Medulla oblongata (tissue), 1 donor: Measurements from ENCODE around the gene FHIT.

Experiments used
- DNase-seq: peaks from one replicate; pipeline ENCODE4 v3.0.0-alpha.2; 2015; ENCODE audit errors: extremely low spot score

The FHIT gene

GRCh38 chr3:60490992-60491391 is 760.3 kb downstream of the FHIT start:
- DNase-seq = no peak

GRCh38 chr3:60475096-60475495 is 776.2 kb downstream of the FHIT start:
- no peak for DNase-seq

- no peak for DNase-seq
Measured at GRCh38 chr3:60469481-60469880, 781.8 kb downstream of the FHIT start.

GRCh38 chr3:60463685-60464084 is 787.6 kb downstream of the FHIT start:
- no peak for DNase-seq

- DNase-seq = no peak
Measured at GRCh38 chr3:60461267-60461666, 790.0 kb downstream of the FHIT start.

GRCh38 chr3:60456180-60456579 is 795.1 kb downstream of the FHIT start:
- no peak for DNase-seq

- no peak for DNase-seq
Measured at GRCh38 chr3:60453326-60453725, 797.9 kb downstream of the FHIT start.

GRCh38 chr3:60448696-60449095 is 802.6 kb downstream of the FHIT start:
- DNase-seq = no peak

- no peak for DNase-seq
Measured at GRCh38 chr3:60445446-60445845, 805.8 kb downstream of the FHIT start.

- no peak for DNase-seq
Measured at GRCh38 chr3:60444898-60445437, 806.3 kb downstream of the FHIT start.

- no peak for DNase-seq
Measured at GRCh38 chr3:60440869-60441268, 810.4 kb downstream of the FHIT start.

GRCh38 chr3:60435941-60436650 is 815.2 kb downstream of the FHIT start:
- no peak for DNase-seq

- DNase-seq = no peak
Measured at GRCh38 chr3:60434950-60435349, 816.3 kb downstream of the FHIT start.

GRCh38 chr3:60434323-60434722 is 816.9 kb downstream of the FHIT start:
- DNase-seq = no peak

GRCh38 chr3:60431599-60431958 is 819.7 kb downstream of the FHIT start:
- DNase-seq = no peak

GRCh38 chr3:60430205-60430604 is 821.0 kb downstream of the FHIT start:
- DNase-seq = no peak

- no peak for DNase-seq
Measured at GRCh38 chr3:60427109-60427508, 824.1 kb downstream of the FHIT start.

- DNase-seq = no peak
Measured at GRCh38 chr3:60424942-60425341, 826.3 kb downstream of the FHIT start.

GRCh38 chr3:60424034-60424433 is 827.2 kb downstream of the FHIT start:
- DNase-seq = no peak

- no peak for DNase-seq
Measured at GRCh38 chr3:60423556-60423955, 827.7 kb downstream of the FHIT start.

- no peak for DNase-seq
Measured at GRCh38 chr3:60421749-60422446, 829.4 kb downstream of the FHIT start.

- no peak for DNase-seq
Measured at GRCh38 chr3:60417576-60417975, 833.7 kb downstream of the FHIT start.

- DNase-seq = no peak
Measured at GRCh38 chr3:60414011-60414410, 837.2 kb downstream of the FHIT start.
